GM12878 (cell line): ENCODE results near the gene RNU6-9. TPM values are rescaled to one million over a fixed set of nuclear protein-coding genes. Genes with fewer than 3 reads are reported as not detected.
A peak's percentile ranks its signal among the peaks of the same experiment; 100 is the strongest.

Experiments
- BCLAF1 ChIP-seq: fragments of 450-650 bp; IDR thresholded peaks from 2 replicates; pipeline ENCODE4 v1.6.1; 2017; ENCODE audit warnings: antibody characterized with exemption, mild to moderate bottlenecking, moderate library complexity
- BHLHE40 ChIP-seq, 2 experiments: fragments of 450-650 bp in 1 of 2; IDR thresholded peaks; 2 replicates each; pipeline ENCODE4 v1.6.1; 2011 to 2017; ENCODE audit warnings: low read depth in 2 of 2, borderline replicate concordance in 1 of 2, improper control_type of control experiment in 1 of 2, low read length in 1 of 2, mild to moderate bottlenecking in 1 of 2
- EP300 ChIP-seq, 2 experiments: fragments of 150-350 bp in 1 of 2; IDR thresholded peaks; 2 replicates each; pipeline ENCODE4 v1.6.1; 2011 to 2012; ENCODE audit warnings: low read depth in 2 of 2, low read length in 2 of 2, borderline replicate concordance in 1 of 2, improper control_type of control experiment in 1 of 2, inconsistent platforms in 1 of 2; ENCODE audit not compliant: control insufficient read depth in 1 of 2
- LARP7 ChIP-seq: fragments of 450-650 bp; IDR thresholded peaks from 2 replicates; pipeline ENCODE4 v1.6.1; 2017; ENCODE audit warnings: mild to moderate bottlenecking
- POLR2AphosphoS2 ChIP-seq: IDR thresholded peaks from 2 replicates; pipeline ENCODE4 v1.6.1; 2011; ENCODE audit warnings: low read depth, mild to moderate bottlenecking, low read length, improper control_type of control experiment, moderate library complexity
- POU2F2 ChIP-seq: IDR thresholded peaks from 3 replicates; pipeline ENCODE4 v1.6.1; 2011; ENCODE audit warnings: low read depth, mild to moderate bottlenecking, low read length, borderline replicate concordance
- RELB ChIP-seq: fragments of 450-650 bp; IDR thresholded peaks from 2 replicates; pipeline ENCODE4 v1.6.1; 2017; ENCODE audit warnings: low read depth, mild to moderate bottlenecking, moderate library complexity
- SIN3A ChIP-seq: IDR thresholded peaks from 2 replicates; pipeline ENCODE4 v1.6.1; 2012; ENCODE audit warnings: low read depth, low read length, improper control_type of control experiment
- SUPT20H ChIP-seq: IDR thresholded peaks from 2 replicates; pipeline ENCODE4 v1.6.1; 2011; ENCODE audit warnings: low read depth, mild to moderate bottlenecking, low read length, moderate library complexity, borderline replicate concordance; ENCODE audit not compliant: control insufficient read depth
- TCF3 ChIP-seq: IDR thresholded peaks from 2 replicates; pipeline ENCODE4 v1.6.1; 2012; ENCODE audit warnings: low read depth, mild to moderate bottlenecking, low read length, borderline replicate concordance; ENCODE audit not compliant: insufficient read depth
- YY1 ChIP-seq: IDR thresholded peaks from 2 replicates; pipeline ENCODE4 v1.6.1; 2011; ENCODE audit warnings: low read depth, mild to moderate bottlenecking, low read length
- ZBTB11 ChIP-seq: fragments of 450-650 bp; formaldehyde crosslinking; IDR thresholded peaks from 2 replicates; pipeline ENCODE4 v1.5.0; 2022; ENCODE audit warnings: mild to moderate bottlenecking, missing genetic modification characterization
- ZNF217 ChIP-seq: fragments of 450-650 bp; IDR thresholded peaks from 2 replicates; pipeline ENCODE4 v1.6.1; 2017; ENCODE audit warnings: antibody characterized with exemption, mild to moderate bottlenecking
- polyA plus RNA-seq, 11 experiments: library from polyadenylated mRNA; depleted of rRNA in 4 of 11; unstranded in 6 of 11; stranded (reverse) in 5 of 11; fragments of >200 nt; fragmentation: Nextera tagmentation in 4 of 11; fragmentation: Illumina TruSeq in 1 of 11; extraction: Ambion mirVana in 4 of 11; extraction: Trizol in 1 of 11; gene quantifications; 1 replicate in 1 of 11; 2 replicates in 10 of 11; pipeline versions ENCODE4 v1.2.1 to v1.2.3, GENCODE V29; 2011 to 2016; ENCODE audit warnings: inconsistent platforms in 2 of 11, missing spikeins in 2 of 11, low read depth in 1 of 11
- total RNA-seq, 4 experiments: library from RNA; depleted of rRNA in 3 of 4; stranded (reverse); fragments of >200 nt in 3 of 4; fragmentation: Illumina TruSeq in 1 of 4; extraction: Trizol in 1 of 4; gene quantifications; 2 replicates each; pipeline versions ENCODE4 v1.2.1 to v1.2.3, GENCODE V29; 2013 to 2021
- TF ChIP-seq, protein P1 (sequence below): fragments of 450-650 bp; IDR thresholded peaks from 2 replicates; pipeline ENCODE4 v1.6.1; 2014; ENCODE audit warnings: mild to moderate bottlenecking
- TF ChIP-seq, protein P2 (sequence below): IDR thresholded peaks from 2 replicates; pipeline ENCODE4 v1.6.1; 2011; ENCODE audit warnings: borderline replicate concordance, low read depth, mild to moderate bottlenecking, moderate library complexity, low read length; ENCODE audit not compliant: insufficient read depth, poor library complexity, severe bottlenecking

The RNU6-9 gene
- total and polyA plus RNA-seq, 10 of the 15 experiments (the other 5 are each of a cell fraction or from before 2014, with no cell fraction given) = not detected

- TF ChIP-seq RELB (peak; percentile 98), EP300 (IDR thresholded peaks at IDR 0.05; ENCODE audit: borderline replicate concordance in 1 of 2, control insufficient read depth in 1 of 2, low read depth in 2 of 2, low read length in 2 of 2) (no peak), BHLHE40 (IDR thresholded peaks at IDR 0.05; ENCODE audit: borderline replicate concordance in 1 of 2, low read depth in 2 of 2, low read length in 1 of 2) (peak; percentile 7 to 38; a peak in 3 of 4 replicates), ZBTB11 (CRISPR knock-in tag) (no peak), BCLAF1 (0 out of 2 replicates have a peak, but pooled peaks have one; percentile 17), POU2F2 (peak; percentile 54; the same call in 1 of the 3 replicates), SUPT20H (no peak), TCF3 (0 out of 2 replicates have a peak, but pooled peaks have one; percentile 43), LARP7 (peak; percentile 85; the same call in 1 of the 2 replicates), SIN3A (no peak), POLR2AphosphoS2 (0 out of 2 replicates have a peak, but pooled peaks have one; percentile 38), ZNF217 (no peak), YY1 (peak; percentile 78; the same call in 1 of the 2 replicates)
- TF ChIP-seq, protein P1, sequence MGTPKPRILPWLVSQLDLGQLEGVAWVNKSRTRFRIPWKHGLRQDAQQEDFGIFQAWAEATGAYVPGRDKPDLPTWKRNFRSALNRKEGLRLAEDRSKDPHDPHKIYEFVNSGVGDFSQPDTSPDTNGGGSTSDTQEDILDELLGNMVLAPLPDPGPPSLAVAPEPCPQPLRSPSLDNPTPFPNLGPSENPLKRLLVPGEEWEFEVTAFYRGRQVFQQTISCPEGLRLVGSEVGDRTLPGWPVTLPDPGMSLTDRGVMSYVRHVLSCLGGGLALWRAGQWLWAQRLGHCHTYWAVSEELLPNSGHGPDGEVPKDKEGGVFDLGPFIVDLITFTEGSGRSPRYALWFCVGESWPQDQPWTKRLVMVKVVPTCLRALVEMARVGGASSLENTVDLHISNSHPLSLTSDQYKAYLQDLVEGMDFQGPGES = peak; percentile 85
- TF ChIP-seq, protein P2, sequence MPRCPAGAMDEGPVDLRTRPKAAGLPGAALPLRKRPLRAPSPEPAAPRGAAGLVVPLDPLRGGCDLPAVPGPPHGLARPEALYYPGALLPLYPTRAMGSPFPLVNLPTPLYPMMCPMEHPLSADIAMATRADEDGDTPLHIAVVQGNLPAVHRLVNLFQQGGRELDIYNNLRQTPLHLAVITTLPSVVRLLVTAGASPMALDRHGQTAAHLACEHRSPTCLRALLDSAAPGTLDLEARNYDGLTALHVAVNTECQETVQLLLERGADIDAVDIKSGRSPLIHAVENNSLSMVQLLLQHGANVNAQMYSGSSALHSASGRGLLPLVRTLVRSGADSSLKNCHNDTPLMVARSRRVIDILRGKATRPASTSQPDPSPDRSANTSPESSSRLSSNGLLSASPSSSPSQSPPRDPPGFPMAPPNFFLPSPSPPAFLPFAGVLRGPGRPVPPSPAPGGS = no peak
These were observed 32.4 kb downstream of the RNU6-9 start, which contains the start of gene ARID3A (continued) for GRCh38 chr19:925526-926322.
